ENCODE data around the gene MRNIP.

DNA sequence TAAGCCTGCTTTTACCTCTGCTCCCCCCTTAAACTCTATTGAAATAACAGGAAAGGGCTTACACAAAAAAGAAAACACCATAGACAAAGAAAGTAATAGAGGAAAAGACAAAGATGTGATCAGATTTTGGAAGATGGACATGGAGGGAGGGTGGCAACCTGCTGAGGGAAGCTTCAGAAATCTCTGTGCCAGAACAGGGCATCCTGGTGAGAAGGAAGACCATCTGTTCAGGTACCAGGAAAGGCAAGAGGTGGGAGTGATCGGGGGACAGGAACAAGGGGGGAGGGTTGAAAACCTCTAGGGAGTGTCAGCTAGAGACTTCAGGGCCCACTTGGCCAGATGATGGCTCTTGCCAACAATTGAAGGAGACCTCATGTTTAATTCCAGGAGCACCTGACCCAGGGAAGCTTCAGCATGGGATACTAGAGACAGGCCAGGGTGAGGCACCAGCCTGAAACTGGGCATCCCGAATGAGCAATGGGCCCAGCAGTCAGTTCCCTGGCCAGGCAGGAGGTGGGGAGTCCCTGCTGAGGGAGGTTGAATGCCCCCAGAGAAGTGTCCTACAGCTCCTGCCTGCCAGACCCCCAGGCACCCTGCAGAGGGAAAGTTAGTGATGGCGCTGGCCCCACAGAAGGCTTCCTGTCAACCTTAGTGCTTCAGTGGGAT is 29.7 kb downstream of the MRNIP start:
- TF ChIP-seq, protein P1, sequence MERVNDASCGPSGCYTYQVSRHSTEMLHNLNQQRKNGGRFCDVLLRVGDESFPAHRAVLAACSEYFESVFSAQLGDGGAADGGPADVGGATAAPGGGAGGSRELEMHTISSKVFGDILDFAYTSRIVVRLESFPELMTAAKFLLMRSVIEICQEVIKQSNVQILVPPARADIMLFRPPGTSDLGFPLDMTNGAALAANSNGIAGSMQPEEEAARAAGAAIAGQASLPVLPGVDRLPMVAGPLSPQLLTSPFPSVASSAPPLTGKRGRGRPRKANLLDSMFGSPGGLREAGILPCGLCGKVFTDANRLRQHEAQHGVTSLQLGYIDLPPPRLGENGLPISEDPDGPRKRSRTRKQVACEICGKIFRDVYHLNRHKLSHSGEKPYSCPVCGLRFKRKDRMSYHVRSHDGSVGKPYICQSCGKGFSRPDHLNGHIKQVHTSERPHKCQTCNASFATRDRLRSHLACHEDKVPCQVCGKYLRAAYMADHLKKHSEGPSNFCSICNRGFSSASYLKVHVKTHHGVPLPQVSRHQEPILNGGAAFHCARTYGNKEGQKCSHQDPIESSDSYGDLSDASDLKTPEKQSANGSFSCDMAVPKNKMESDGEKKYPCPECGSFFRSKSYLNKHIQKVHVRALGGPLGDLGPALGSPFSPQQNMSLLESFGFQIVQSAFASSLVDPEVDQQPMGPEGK (CRISPR knock-in tag; IDR thresholded peaks at IDR 0.05; ENCODE audit: borderline replicate concordance): no peak
- TF ChIP-seq RARB (CRISPR knock-in tag; IDR thresholded peaks at IDR 0.05): no peak
- TF ChIP-seq ZNF565 (CRISPR knock-in tag; conservative IDR thresholded peaks at IDR 0.05; ENCODE audit: low read depth): no peak
